Activated T-cell treated with anti-CD3 and anti-CD28 coated beads for 1 hour (primary cell): Measurements from ENCODE around the gene IGF1.
"Not testable (repeated sequence)": the region's sequence is repeated elsewhere in the genome, so short reads cannot be mapped to it uniquely, and the experiment has no call there.

Source experiments
- DNase-seq: peaks from one replicate; pipeline ENCODE4 v3.0.0-alpha.2; 2020; ENCODE audit warnings: low read depth

Gene IGF1

DNA sequence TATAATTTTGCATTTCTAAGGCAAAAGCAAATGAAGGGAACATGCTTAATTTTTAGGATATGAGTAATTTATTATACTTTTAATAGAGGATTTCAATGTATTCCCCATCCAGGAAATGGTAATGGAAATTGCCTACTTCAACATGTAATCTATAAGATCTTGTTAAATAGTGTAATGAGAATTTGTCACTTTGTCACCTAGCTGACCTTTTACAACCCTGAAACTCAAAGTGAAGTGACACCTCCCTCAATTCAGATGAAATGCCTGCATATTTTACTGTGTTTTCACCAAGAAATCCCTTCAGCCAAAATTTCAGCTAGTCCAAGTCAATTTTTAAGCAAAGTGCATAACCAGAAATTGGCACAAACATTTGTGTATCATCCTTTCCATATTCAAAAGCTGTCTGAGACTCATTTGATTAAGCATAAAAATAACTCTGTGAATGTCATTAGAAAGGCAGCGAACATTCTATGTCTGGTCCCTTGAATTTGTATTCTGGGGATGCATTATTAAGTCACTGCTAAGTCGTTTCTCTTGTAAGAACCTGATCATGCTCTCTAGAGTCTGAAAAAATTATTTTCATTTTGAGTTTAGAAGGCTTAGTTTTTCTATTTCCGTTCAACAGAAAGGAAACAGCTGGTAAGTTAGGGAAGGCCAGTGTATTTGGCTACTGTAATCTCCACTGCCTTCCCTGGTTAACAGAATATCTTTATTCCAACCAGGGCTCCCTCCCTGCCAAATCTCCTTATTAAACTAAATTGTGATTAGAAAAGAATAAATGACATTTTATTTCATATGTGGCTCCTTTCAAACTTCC lies 100.8 kb downstream of the IGF1 start:
- DNase-seq = no peak

DNA sequence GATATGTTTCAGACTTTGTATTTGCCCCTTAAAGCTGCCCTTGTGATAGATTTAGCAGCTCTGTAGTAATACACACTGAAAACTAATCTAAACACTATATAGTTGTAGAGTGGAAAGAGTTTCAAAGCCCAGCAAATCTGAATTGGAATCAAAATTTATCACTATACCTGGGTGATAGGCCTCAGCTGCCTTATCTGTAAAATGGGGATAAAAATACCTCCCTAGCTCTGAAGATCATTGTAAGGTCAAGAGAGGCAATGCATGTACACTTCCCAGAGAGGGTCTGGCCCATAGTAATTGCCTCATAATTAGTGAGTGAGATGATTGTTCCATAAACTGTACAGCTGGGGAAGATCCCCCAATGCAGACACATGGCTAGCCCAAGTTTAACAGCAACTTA lies 103.6 kb downstream of the IGF1 start:
- DNase-seq = no peak

DNA sequence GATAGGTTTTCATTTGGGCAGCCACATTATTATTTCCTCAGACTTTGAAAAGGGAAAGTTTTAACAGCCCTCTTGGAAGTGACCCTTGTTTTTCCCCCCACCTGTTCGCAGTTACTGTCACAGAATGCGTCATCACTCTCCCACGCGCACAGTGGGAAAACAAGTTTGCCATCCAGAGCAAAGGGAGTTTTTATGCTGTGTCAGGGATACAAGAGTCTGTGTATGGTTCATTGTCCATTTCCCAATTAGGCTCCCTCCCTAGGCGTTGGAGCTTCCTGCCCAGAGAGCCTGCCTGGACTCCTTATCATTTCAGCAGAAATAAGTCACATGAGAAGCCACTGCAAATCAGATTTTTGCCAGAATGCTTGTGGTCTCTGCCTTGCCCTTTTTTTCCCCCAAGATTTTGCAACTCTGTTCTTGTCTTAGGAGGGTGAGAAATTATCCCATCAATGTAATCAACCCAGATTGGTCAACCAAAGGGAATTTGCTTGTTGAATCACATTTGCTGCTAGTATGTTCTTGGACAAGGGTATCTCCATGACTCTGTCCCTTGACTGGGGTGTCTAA lies 104.1 kb downstream of the IGF1 start:
- no peak for DNase-seq

DNA sequence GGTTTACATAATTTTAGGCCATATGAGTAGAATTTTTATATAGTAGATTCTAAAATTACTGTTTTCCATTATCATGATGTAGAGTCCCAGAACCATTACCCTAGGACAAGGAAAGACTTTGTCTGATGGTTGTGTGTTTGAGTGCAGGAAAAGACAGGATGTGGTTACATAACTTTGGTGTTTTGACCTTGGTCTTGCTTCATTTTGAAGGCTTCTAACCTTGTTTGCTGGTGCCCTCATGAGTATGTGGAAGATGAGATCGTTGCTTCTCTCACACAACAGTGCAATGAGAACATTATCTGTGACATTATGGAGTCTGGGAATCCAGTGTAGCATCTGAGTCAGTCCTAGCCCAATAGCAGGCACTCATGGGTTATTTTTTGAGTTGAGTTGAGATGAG lies 106.2 kb downstream of the IGF1 start:
- no peak for DNase-seq

DNA sequence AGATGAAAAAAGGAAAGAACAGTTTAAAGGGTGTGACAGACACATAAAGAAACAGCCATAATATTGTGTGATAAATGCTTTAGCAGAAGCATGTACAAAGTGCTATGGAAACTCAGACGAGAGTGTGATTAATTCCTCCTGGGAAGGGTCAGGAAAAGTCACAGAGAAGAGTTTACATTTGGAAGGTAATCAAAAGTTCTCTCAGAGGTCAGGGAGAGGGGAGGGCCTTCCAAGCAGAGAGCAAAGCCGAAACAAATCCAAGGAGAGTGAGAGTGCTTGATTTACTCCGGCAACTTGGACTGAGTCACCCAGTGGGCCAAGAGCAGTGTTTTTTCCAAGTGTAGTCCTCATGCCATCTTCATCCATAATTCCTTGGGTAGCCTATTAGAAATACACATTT lies 108.3 kb downstream of the IGF1 start:
- no peak for DNase-seq

DNA sequence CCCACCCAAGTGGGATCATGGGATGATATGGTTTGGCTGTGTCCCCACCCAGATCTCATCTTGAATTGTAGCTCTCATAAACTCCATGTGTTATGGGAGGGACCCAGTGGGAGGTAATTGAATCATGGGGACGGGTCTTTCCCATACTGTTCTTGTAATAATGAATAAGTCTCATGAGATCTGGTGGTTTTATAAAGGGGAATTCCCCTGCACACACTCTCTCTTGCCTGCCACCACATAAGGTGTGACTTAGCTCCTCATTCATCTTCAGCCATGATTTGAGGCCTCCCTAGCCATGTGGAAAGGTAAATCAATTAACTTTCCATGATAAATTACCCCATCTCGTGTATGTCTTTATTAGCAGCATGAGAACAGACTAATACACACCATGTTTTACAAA lies 109.2 kb downstream of the IGF1 start:
- no peak for DNase-seq

DNA sequence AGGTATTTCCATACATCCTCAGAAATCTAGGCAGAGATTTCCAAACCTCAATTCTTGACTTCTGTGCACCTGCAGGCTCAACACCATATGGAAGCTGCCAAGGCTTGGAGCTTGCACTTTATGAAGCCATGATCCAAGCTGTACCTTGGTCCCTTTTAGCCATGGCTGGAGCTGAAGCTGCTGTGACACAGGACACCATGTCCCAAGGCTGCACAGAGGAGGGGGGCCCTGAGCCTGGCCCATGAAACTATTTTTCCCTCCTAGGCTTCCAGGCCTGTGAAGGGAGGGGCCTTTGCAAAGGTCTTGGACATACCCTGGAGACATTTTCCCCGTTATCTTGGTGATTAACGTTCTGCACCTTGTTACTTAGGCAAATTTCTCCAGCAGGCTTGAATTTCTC lies 110.5 kb downstream of the IGF1 start:
- DNase-seq = no peak

DNA sequence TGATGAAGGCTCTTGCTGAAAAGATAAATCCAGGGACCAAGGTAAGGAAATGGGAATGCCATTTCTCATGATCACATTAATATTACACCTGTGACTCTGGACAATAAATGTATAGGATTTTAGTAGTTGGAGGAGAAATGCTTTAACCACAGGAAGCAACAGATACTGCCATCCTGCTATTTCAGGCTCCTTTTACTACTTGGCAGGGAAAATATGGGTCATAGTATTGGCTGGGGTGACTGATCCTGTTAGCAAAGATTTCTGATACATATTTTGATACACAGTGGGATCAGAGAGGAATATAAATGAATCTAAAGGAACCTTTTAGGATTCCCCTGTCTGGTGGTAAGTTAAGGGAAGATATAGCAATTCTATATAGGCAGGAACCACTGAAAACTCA lies 115.0 kb downstream of the IGF1 start:
- DNase-seq = no peak

DNA sequence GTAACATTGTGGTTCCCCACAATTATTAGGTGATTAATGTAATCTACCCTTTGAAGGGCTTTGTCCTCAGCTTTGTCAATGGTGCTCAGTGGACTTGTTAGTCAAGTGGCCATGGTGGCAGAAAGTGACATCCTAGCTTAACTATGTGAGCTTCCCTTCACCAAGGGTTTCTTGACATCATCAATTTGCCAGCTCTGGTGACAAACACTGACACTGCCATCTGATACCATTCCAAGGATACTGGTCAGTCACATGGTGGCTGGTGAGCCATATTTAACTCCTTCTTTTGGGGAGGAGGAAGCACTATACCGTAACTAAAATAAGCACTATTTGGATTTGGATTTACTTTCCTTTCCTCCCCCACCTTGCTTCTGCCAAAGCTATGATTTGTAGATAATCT lies 115.7 kb downstream of the IGF1 start:
- no peak for DNase-seq

DNA sequence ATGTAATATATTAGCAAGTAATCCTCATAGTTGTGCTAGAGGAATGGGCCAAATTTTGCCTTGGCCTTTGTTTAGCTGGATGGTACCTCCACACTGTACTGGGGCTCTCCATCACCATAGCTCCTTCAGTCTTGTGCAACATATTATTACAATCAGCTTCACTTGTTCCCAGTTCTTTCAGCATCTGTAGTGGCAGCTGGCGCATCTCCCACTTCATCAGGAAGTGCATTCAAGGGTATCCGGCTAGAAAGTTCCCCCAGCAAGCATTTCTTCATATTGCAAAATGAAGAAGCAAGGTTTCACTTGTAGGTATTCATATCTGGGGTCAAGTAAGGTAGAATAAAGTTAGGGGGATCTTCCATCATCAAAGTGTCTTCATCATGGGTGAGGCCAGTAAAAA lies 123.7 kb downstream of the IGF1 start:
- DNase-seq = no peak

DNA sequence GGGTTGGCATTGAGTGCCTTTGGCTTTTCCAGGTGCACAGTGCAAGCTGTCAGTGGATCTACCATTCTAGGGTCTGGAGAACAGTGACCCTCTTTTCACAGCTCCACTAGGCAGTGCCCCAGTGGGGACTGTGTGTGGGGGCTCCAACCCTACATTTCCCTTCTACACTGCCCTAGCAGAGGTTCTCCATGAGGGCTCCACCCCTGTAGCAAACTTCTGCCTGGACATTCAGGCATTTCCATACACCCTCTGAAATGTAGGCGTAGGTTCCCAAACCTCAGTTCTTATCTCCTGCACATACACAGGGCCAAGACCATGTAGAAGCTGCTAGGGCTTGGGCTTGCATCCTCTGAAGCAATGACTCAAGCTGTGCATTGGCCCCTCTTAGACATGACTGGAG lies 126.1 kb downstream of the IGF1 start:
- DNase-seq = not testable (repeated sequence)

DNA sequence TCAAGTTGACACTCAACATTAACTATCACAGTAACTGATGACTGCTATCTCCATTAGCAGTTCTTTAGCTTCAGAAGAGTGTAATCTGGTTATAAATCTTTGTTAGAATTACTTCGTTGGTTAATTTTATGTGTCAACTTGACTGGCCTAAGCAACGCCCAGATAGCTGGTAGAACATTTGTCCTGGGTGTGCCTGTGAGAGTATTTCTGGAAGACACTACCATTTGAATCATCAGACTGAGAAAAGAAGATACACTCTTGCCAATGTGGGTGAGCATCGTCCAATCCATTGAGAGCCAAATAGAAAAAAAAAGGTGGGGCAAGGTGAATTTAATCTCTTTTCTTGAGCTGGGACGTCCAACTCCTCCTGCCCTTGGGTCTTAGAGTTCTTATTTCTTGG lies 129.0 kb downstream of the IGF1 start:
- no peak for DNase-seq

DNA sequence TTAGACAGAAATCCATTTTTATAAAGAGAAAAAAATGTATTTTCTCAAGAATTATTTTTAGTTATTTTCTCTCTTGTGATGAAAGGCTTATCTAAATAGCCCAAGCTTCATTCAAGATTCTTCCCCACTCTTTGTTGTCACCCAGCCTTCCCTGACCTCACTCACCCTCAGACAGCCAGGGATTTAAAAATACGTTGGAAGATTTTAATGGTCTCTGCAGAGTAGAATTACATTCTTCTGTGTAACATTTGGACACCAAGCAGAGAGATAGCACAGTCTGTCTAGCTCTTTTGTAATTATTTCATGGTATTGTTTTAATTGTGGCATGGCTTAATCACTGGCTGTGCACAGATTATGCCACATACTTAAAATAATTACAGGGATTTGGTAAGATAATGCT lies 130.3 kb downstream of the IGF1 start:
- no peak for DNase-seq

DNA sequence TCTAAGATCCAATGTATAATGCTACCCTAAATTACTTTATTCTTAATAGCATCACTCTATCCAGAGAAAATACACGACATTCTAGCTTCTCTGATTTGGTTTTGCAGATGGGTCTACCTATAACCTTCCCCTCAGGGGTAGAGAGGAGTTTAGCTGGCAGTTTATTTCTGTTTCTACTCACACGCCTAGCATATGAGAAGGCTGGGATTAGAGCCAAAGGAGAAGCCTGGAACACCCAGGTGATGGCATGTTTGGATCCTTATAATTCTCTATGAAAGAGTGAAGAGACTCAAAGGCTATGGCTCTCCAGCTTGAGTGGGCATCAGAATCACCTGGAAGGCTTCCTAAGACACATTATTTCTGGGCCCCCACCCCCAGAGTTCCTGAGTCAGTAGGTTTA lies 131.3 kb downstream of the IGF1 start:
- DNase-seq = no peak

DNA sequence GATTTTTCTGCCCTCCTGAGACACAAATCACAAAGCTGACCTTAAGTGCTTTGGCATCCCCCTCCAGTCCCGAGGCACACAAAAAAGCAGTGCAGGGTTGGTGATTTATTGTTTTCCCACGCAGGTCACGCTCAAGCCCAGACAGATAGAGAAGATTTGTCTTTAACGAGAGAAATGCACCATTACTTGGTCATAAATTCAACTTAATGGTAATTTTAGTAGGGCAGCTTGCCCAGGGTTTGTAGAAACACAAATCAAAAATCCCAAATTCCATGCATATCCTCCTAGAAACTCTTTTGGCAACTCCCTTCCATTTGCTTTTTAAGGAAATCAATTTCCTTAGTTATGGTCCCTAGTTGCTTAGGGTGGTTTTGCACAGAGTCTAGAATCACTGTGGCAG lies 132.6 kb downstream of the IGF1 start:
- no peak for DNase-seq
